OCI-LY3 (cell line): ENCODE data around the gene DDX4.

ENCODE experiments used
- EZH2phosphoT487 ChIP-seq: fragments of 200-600 bp; shearing (Covaris generic); IDR thresholded peaks from 2 replicates; pipeline ENCODE4 v1.6.1; 2018; ENCODE audit warnings: antibody characterized with exemption, mixed run types, low read depth
- TF ChIP-seq, protein P1 (sequence below): fragments of 200-600, 300-600 bp; sonication (generic); IDR thresholded peaks from 2 replicates; pipeline ENCODE4 v1.5.1; 2014; ENCODE audit warnings: antibody characterized with exemption, low read length, low read depth

DNA sequence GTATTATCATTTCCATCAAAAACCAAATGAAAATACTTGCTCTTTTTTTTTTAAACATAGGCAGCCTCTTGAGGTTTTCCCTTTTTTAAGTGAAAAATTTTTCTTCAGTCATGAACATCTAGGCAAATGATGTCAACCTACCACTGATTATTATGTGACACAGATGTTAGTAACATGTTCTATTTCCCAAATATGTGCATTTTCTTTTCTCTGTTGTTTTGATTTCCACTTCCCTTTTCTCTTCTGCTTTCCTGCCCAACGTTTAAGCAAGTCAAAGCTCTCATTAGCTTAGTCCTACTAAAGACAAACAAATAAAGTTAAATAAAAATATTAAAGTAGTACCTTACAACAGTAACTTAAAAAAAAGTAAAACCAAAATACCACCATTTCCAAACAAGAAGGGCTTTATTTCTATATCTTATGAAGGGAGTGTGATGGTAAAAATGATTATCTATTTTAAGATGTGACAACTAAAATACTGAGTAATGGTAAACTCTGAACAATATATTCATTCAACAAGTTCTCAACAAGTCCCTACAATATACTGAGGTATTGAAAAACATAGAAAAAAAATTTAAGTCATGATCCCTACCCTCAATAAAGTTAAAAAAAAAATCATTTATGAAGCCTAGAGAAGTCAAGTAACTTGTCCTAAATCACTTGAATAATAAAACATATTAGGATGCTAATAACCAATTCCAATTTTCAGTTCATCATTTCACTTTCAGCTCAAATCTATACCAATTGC is 35.1 kb upstream of the DDX4 start:
- TF ChIP-seq, protein P1, sequence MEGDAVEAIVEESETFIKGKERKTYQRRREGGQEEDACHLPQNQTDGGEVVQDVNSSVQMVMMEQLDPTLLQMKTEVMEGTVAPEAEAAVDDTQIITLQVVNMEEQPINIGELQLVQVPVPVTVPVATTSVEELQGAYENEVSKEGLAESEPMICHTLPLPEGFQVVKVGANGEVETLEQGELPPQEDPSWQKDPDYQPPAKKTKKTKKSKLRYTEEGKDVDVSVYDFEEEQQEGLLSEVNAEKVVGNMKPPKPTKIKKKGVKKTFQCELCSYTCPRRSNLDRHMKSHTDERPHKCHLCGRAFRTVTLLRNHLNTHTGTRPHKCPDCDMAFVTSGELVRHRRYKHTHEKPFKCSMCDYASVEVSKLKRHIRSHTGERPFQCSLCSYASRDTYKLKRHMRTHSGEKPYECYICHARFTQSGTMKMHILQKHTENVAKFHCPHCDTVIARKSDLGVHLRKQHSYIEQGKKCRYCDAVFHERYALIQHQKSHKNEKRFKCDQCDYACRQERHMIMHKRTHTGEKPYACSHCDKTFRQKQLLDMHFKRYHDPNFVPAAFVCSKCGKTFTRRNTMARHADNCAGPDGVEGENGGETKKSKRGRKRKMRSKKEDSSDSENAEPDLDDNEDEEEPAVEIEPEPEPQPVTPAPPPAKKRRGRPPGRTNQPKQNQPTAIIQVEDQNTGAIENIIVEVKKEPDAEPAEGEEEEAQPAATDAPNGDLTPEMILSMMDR, result no peak
- no peak for TF ChIP-seq EZH2phosphoT487
